ENCODE measurements around the gene SCT.

SCT gene

DNA sequence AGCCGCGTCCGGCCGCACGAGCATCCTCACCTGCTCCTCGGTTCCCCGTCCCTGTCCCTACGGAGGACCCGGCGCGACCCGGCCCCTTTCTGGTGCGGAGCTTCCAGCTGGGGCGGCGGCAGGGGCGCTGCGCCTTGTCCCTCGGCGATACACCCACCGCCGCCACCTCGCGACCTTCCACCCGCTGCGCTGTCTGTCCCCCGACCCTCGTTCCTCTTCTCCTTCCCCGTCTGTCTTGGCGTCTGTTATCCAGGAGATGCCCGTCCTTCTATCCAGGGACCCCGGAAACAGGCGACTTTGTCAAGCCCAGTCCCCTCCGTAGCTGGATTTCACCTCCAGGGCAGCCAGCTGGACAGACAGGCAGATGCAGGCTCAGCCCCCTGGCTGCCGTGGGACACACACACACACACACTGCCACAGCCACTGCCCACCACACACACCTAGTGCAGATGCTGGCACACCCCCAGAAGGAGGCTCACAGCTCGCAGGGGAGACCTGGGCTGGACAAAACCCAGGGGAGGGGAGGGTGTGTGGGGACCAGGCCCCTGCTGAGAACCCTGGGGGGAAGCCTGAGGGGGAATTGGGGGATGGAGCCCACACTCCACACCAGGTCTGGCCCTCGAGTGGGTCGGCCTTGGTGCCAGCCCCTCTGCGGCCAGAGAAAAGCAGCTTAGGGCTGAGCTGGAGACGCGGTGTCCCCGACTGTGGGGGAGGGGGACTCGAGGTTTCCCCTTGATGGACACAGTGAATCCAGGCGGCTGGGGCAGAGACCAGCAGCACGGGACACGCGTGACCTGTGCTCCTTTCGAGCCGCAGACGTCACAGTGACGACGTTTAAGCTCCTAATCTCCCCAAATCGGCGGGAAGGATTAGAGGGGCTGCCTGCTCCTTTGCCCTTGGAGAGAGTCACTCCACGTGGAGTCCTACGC lies 10.9 kb upstream of the SCT start:
- Histone ChIP-seq H3K18ac (ENCODE audit: low read length) (no peak overlapping the region), H3K56ac (ENCODE audit: low read length) (peak overlapping the region; percentile 42), H2BK120ac (ENCODE audit: low read depth, low read length) (no peak overlapping the region), H2BK15ac (replicated peaks; ENCODE audit: low read depth) (no peak overlapping the region), H3K79me1 (ENCODE audit: low read length) (no peaks in the 10 kb centered on the region), H2BK5ac (ENCODE audit: low read length) (no peak overlapping the region), H3K36me3 (ENCODE audit: control insufficient read depth, insufficient read depth, low read length) (no peaks in the 10 kb centered on the region), H3K4me1 (ENCODE audit: control insufficient read depth, low read depth, low read length) (no peaks in the 10 kb centered on the region), H3K27ac (ENCODE audit: low read depth, low read length) (no peak overlapping the region), H4K8ac (ENCODE audit: low read depth, low read length) (no peak overlapping the region), H3K79me2 (ENCODE audit: control insufficient read depth, insufficient read depth, low read length) (no peaks in the 10 kb centered on the region), H3K23ac (ENCODE audit: low read length) (peak overlapping the region; percentile 89), H3K4me3 (ENCODE audit: low read length) (no peak overlapping the region), H3K9ac (ENCODE audit: low read length) (no peak overlapping the region), H4K5ac (ENCODE audit: low read length) (no peak overlapping the region), H2AK5ac (ENCODE audit: low read length) (no peak overlapping the region), H3K4ac (ENCODE audit: low read depth, low read length) (no peak overlapping the region), H3K4me2 (ENCODE audit: low read length) (peak overlapping the region; percentile 9), H3K27me3 (ENCODE audit: insufficient read depth, low read length, poor library complexity) (peaks cover 20% of the 10 kb centered on the region)
- WGBS (ENCODE audit: extremely low coverage, insufficient coverage, low lambda C conversion rate), result no CpG with 5 or more reads among the region's 55 CpGs
- DNase-seq, result no peak

DNA sequence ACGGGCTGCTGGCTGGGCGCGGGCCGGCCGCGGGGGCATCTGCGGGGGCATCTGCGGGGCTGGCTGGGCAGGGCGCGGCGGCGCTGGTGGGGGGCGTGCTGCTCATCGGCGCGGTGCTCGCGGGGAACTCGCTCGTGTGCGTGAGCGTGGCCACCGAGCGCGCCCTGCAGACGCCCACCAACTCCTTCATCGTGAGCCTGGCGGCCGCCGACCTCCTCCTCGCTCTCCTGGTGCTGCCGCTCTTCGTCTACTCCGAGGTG lies 10.3 kb upstream of the SCT start:
- H3K56ac ChIP-seq (ENCODE audit: low read length), result peak overlapping the region; percentile 42
- no peak overlapping the region for H3K27ac ChIP-seq (ENCODE audit: low read depth, low read length)
- no peak overlapping the region for H2AK5ac ChIP-seq (ENCODE audit: low read length)
- no peak overlapping the region for H3K18ac ChIP-seq (ENCODE audit: low read length)
- no peak overlapping the region for H2BK15ac ChIP-seq (replicated peaks; ENCODE audit: low read depth)
- no peak overlapping the region for H3K4me3 ChIP-seq (ENCODE audit: low read length)
- H4K5ac ChIP-seq (ENCODE audit: low read length), result no peak overlapping the region
- no peaks in the 10 kb centered on the region for H3K79me1 ChIP-seq (ENCODE audit: low read length)
- H3K9ac ChIP-seq (ENCODE audit: low read length), result no peak overlapping the region
- no CpG with 5 or more reads among the region's 34 CpGs for WGBS (ENCODE audit: extremely low coverage, insufficient coverage, low lambda C conversion rate)
- no peak overlapping the region for H3K4ac ChIP-seq (ENCODE audit: low read depth, low read length)
- H3K27me3 ChIP-seq (ENCODE audit: insufficient read depth, low read length, poor library complexity), result peaks cover 20% of the 10 kb centered on the region
- no peak for DNase-seq
- H3K23ac ChIP-seq (ENCODE audit: low read length), result no peak overlapping the region
- no peak overlapping the region for H2BK5ac ChIP-seq (ENCODE audit: low read length)
- no peaks in the 10 kb centered on the region for H3K4me1 ChIP-seq (ENCODE audit: control insufficient read depth, low read depth, low read length)
- no peaks in the 10 kb centered on the region for H3K36me3 ChIP-seq (ENCODE audit: control insufficient read depth, insufficient read depth, low read length)
- H3K4me2 ChIP-seq (ENCODE audit: low read length), result peak overlapping the region; percentile 9
- H3K79me2 ChIP-seq (ENCODE audit: control insufficient read depth, insufficient read depth, low read length), result no peaks in the 10 kb centered on the region
- no peak overlapping the region for H4K8ac ChIP-seq (ENCODE audit: low read depth, low read length)
- no peak overlapping the region for H2BK120ac ChIP-seq (ENCODE audit: low read depth, low read length)

DNA sequence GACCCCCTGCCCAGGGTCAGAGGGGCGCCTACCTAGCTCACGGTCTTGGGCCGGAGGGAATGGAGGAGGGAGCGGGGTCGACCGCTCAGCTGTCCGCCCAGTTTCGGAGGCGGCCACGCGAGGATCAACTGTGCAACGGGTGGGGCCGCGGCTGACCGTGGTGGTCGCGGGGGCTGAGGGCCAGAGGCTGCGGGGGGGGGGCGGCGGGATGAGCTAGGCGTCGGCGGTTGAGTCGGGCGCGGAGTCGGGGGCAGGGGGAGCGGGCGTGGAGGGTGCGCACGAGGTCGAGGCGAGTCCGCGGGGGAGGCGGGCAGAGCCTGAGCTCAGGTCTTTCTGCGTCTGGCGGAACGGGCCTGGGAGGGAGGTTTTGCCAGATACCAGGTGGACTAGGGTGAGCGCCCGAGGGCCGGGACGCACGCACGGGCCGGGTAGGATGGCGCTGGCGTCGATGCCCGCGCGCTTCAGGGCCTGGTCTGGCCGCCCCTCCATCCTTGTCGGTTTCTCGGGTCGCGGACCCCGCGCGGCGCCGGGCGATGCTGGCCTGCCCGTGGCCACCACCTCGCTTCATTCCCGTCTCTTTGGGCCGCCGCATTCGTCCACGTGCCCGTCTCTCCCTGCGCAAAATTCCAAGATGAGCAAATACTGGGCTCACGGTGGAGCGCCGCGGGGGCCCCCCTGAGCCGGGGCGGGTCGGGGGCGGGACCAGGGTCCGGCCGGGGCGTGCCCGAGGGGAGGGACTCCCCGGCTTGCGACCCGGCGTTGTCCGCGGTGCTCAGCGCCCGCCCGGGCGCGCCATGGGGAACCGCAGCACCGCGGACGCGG lies 9.7 kb upstream of the SCT start, which contains the start of gene DRD4:
Gene DRD4 (plus strand): TSS at position 759 of the 822 bp plus-strand sequence. CDS start 36 bp downstream, at position 795.
- no peaks in the 10 kb centered on the region for H3K4me1 ChIP-seq (ENCODE audit: control insufficient read depth, low read depth, low read length)
- no peak within 1 kb of the TSS for H3K27ac ChIP-seq (ENCODE audit: low read depth, low read length)
- H4K5ac ChIP-seq (ENCODE audit: low read length), result no peak within 1 kb of the TSS
- peaks cover 20% of the 10 kb centered on the region for H3K27me3 ChIP-seq (ENCODE audit: insufficient read depth, low read length, poor library complexity)
- no peak within 1 kb of the TSS for H2BK15ac ChIP-seq (replicated peaks; ENCODE audit: low read depth)
- H3K36me3 ChIP-seq (ENCODE audit: control insufficient read depth, insufficient read depth, low read length), result no peaks in the 10 kb centered on the region
- DNase-seq, result no peak
- no CpG with 5 or more reads among the region's 100 CpGs for WGBS (ENCODE audit: extremely low coverage, insufficient coverage, low lambda C conversion rate)
- H3K4me2 ChIP-seq (ENCODE audit: low read length), result peak within 1 kb of the TSS; percentile 9
- no peak within 1 kb of the TSS for H3K4ac ChIP-seq (ENCODE audit: low read depth, low read length)
- H2BK120ac ChIP-seq (ENCODE audit: low read depth, low read length), result no peak within 1 kb of the TSS
- no peak within 1 kb of the TSS for H3K18ac ChIP-seq (ENCODE audit: low read length)
- no peaks in the 10 kb centered on the region for H3K79me2 ChIP-seq (ENCODE audit: control insufficient read depth, insufficient read depth, low read length)
- H4K8ac ChIP-seq (ENCODE audit: low read depth, low read length), result no peak within 1 kb of the TSS
- peak within 1 kb of the TSS; percentile 89 for H3K23ac ChIP-seq (ENCODE audit: low read length)
- peak within 1 kb of the TSS; percentile 42 for H3K56ac ChIP-seq (ENCODE audit: low read length)
- H3K9ac ChIP-seq (ENCODE audit: low read length), result no peak within 1 kb of the TSS
- no peak within 1 kb of the TSS for H3K4me3 ChIP-seq (ENCODE audit: low read length)
- H2BK5ac ChIP-seq (ENCODE audit: low read length), result no peak within 1 kb of the TSS
- no peak within 1 kb of the TSS for H2AK5ac ChIP-seq (ENCODE audit: low read length)
- H3K79me1 ChIP-seq (ENCODE audit: low read length), result no peaks in the 10 kb centered on the region

DNA sequence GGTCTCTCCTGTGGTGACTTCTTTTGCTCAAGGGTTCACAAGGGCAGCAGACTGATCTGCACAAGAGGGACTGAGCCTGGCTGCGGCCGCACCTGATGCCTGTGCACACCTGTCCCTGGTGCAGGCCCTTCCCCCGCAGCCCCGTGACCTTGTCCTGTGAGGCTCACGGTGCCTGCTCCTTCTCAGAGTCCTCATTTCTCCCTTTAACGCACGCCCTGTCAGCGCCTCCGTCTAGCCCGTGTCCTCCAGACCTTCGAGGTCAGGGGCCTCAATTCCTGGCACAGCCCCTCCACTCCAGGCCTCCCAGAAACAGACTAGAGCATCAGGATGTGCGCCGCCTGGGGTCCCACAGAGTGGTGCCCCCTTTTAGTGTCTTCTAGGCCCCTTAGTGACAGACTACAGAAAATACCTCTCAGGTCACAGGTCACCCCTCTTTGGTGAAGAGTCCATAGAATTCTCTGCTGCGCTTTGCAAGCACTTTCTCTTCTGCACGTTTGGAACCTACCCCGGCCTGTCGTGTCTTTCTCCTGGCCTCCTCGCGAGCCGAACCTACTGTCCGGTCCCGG lies 9.0 kb upstream of the SCT start:
- DNase-seq, result no peak
- Histone ChIP-seq H3K4me1 (ENCODE audit: control insufficient read depth, low read depth, low read length) (no peaks in the 10 kb centered on the region), H3K9ac (ENCODE audit: low read length) (no peak overlapping the region), H3K4me3 (ENCODE audit: low read length) (no peak overlapping the region), H3K27me3 (ENCODE audit: insufficient read depth, low read length, poor library complexity) (peaks cover 20% of the 10 kb centered on the region), H3K27ac (ENCODE audit: low read depth, low read length) (no peak overlapping the region), H2AK5ac (ENCODE audit: low read length) (no peak overlapping the region), H3K18ac (ENCODE audit: low read length) (no peak overlapping the region), H3K56ac (ENCODE audit: low read length) (no peak overlapping the region), H2BK5ac (ENCODE audit: low read length) (no peak overlapping the region), H2BK15ac (replicated peaks; ENCODE audit: low read depth) (no peak overlapping the region), H3K79me2 (ENCODE audit: control insufficient read depth, insufficient read depth, low read length) (no peaks in the 10 kb centered on the region), H3K79me1 (ENCODE audit: low read length) (no peaks in the 10 kb centered on the region), H3K4me2 (ENCODE audit: low read length) (no peak overlapping the region), H3K23ac (ENCODE audit: low read length) (no peak overlapping the region), H3K4ac (ENCODE audit: low read depth, low read length) (no peak overlapping the region), H4K5ac (ENCODE audit: low read length) (no peak overlapping the region), H2BK120ac (ENCODE audit: low read depth, low read length) (no peak overlapping the region), H4K8ac (ENCODE audit: low read depth, low read length) (no peak overlapping the region), H3K36me3 (ENCODE audit: control insufficient read depth, insufficient read depth, low read length) (no peaks in the 10 kb centered on the region)
- WGBS (ENCODE audit: extremely low coverage, insufficient coverage, low lambda C conversion rate), result no CpG with 5 or more reads among the region's 22 CpGs

DNA sequence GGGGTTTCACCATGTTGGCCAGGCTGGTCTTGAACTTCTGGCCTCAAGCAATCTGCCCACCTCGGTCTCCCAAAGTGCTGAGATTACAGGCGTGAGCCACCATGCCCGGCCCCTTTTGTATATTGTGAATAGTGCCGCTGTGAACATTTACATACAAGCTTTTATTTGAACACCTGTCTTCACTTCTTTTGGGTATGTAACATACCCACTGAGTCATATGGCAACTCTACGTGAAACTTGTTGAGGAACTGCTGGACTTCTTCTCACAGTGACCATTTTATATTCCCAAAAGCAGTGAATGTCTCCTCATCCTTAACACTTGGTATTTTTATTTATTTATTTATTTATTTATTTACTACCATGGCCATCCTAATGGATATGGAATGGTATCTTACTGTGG lies 3.9 kb upstream of the SCT start:
- no peak for DNase-seq
- no peaks in the 10 kb centered on the region for H3K36me3 ChIP-seq (ENCODE audit: control insufficient read depth, insufficient read depth, low read length)
- H3K4me3 ChIP-seq (ENCODE audit: low read length), result no peak overlapping the region
- no CpG with 5 or more reads among the region's 5 CpGs for WGBS (ENCODE audit: extremely low coverage, insufficient coverage, low lambda C conversion rate)
- no peak overlapping the region for H3K9ac ChIP-seq (ENCODE audit: low read length)
- H3K79me2 ChIP-seq (ENCODE audit: control insufficient read depth, insufficient read depth, low read length), result no peaks in the 10 kb centered on the region
- no peaks in the 10 kb centered on the region for H3K79me1 ChIP-seq (ENCODE audit: low read length)
- no peak overlapping the region for H2BK120ac ChIP-seq (ENCODE audit: low read depth, low read length)
- no peaks in the 10 kb centered on the region for H3K4me1 ChIP-seq (ENCODE audit: control insufficient read depth, low read depth, low read length)
- no peak overlapping the region for H2BK15ac ChIP-seq (replicated peaks; ENCODE audit: low read depth)
- no peaks in the 10 kb centered on the region for H3K27me3 ChIP-seq (ENCODE audit: insufficient read depth, low read length, poor library complexity)
- H3K18ac ChIP-seq (ENCODE audit: low read length), result no peak overlapping the region
- H4K8ac ChIP-seq (ENCODE audit: low read depth, low read length), result no peak overlapping the region
- no peak overlapping the region for H2BK5ac ChIP-seq (ENCODE audit: low read length)
- no peak overlapping the region for H3K4ac ChIP-seq (ENCODE audit: low read depth, low read length)
- no peak overlapping the region for H3K56ac ChIP-seq (ENCODE audit: low read length)
- H3K27ac ChIP-seq (ENCODE audit: low read depth, low read length), result no peak overlapping the region
- H3K23ac ChIP-seq (ENCODE audit: low read length), result no peak overlapping the region
- H3K4me2 ChIP-seq (ENCODE audit: low read length), result no peak overlapping the region
- no peak overlapping the region for H2AK5ac ChIP-seq (ENCODE audit: low read length)
- no peak overlapping the region for H4K5ac ChIP-seq (ENCODE audit: low read length)
